ENCODE results near the gene MRPS21. TPM values are rescaled to one million over a fixed set of nuclear protein-coding genes. Genes with fewer than 3 reads are reported as not detected.
"Not testable (repeated sequence)": the region's sequence is repeated elsewhere in the genome, so short reads cannot be mapped to it uniquely, and the experiment has no call there.

Gene MRPS21
- total and polyA plus RNA-seq, 4 donors: 51.6 to 111 (median 92.4) TPM

GRCh38 chr1:150302338-150302737 lies 8.7 kb downstream of the MRPS21 start:
- H3K9me3 ChIP-seq (ENCODE audit: control insufficient read depth, insufficient read depth, low read length): no peaks in the 10 kb centered on the region
- no peaks in the 10 kb centered on the region for H3K27me3 ChIP-seq (ENCODE audit: control insufficient read depth, insufficient read depth, low read length)
- no peak overlapping the region for H3K27ac ChIP-seq (ENCODE audit: low read depth, low read length)
- 76% methylated on average over 4 of the region's 6 CpGs for WGBS (ENCODE audit: insufficient coverage)
- peak in 1 of 6 donors; percentile 12 for DNase-seq (ENCODE audit: low read depth in 4 of 6, low spot score in 6 of 6)
- H3K4me1 ChIP-seq (ENCODE audit: control insufficient read depth, insufficient read depth, low read length): no peaks in the 10 kb centered on the region
- peaks cover 40% of the 10 kb centered on the region for H3K36me3 ChIP-seq (ENCODE audit: control insufficient read depth, insufficient read depth, low read length)
- no peak overlapping the region for H3K4me3 ChIP-seq (ENCODE audit: low read depth, low read length)

GRCh38 chr1:150302902-150303301 lies 9.2 kb downstream of the MRPS21 start:
- Histone ChIP-seq H3K36me3 (ENCODE audit: control insufficient read depth, insufficient read depth, low read length) (peaks cover 43% of the 10 kb centered on the region), H3K4me3 (ENCODE audit: low read depth, low read length) (no peak overlapping the region), H3K27me3 (ENCODE audit: control insufficient read depth, insufficient read depth, low read length) (no peaks in the 10 kb centered on the region), H3K27ac (ENCODE audit: low read depth, low read length) (no peak overlapping the region), H3K4me1 (ENCODE audit: control insufficient read depth, insufficient read depth, low read length) (no peaks in the 10 kb centered on the region), H3K9me3 (ENCODE audit: control insufficient read depth, insufficient read depth, low read length) (no peaks in the 10 kb centered on the region)
- DNase-seq (ENCODE audit: low read depth in 4 of 6, low spot score in 6 of 6): no peak
- 100% methylated on average over 2 of the region's 2 CpGs for WGBS (ENCODE audit: insufficient coverage)

- peaks cover 25% of the 10 kb centered on the region for H3K36me3 ChIP-seq (ENCODE audit: control insufficient read depth, insufficient read depth, low read length)
- not testable (repeated sequence) for H3K9me3 ChIP-seq (ENCODE audit: control insufficient read depth, insufficient read depth, low read length); H3K4me3 ChIP-seq (ENCODE audit: low read depth, low read length); H3K27ac ChIP-seq (ENCODE audit: low read depth, low read length); H3K27me3 ChIP-seq (ENCODE audit: control insufficient read depth, insufficient read depth, low read length); DNase-seq (ENCODE audit: low read depth in 4 of 6, low spot score in 6 of 6); H3K4me1 ChIP-seq (ENCODE audit: control insufficient read depth, insufficient read depth, low read length)
- no CpG with 5 or more reads among the region's 9 CpGs for WGBS (ENCODE audit: insufficient coverage)
These were observed 14.9 kb downstream of the MRPS21 start for GRCh38 chr1:150308585-150308984.

GRCh38 chr1:150309758-150310508 lies 16.3 kb downstream of the MRPS21 start:
- H3K36me3 ChIP-seq (ENCODE audit: control insufficient read depth, insufficient read depth, low read length): peaks cover 20% of the 10 kb centered on the region
- H3K9me3 ChIP-seq (ENCODE audit: control insufficient read depth, insufficient read depth, low read length): no peaks in the 10 kb centered on the region
- DNase-seq (ENCODE audit: low read depth in 4 of 6, low spot score in 6 of 6): peak in 2 of 6 donors; percentile 7 to 42
- WGBS (ENCODE audit: insufficient coverage): 41% methylated on average over 6 of the region's 10 CpGs
- H3K27me3 ChIP-seq (ENCODE audit: control insufficient read depth, insufficient read depth, low read length): no peaks in the 10 kb centered on the region
- H3K4me1 ChIP-seq (ENCODE audit: control insufficient read depth, insufficient read depth, low read length): no peaks in the 10 kb centered on the region
- H3K27ac ChIP-seq (ENCODE audit: low read depth, low read length): no peak overlapping the region
- H3K4me3 ChIP-seq (ENCODE audit: low read depth, low read length): no peak overlapping the region

GRCh38 chr1:150311762-150312161 lies 18.1 kb downstream of the MRPS21 start:
- DNase-seq (ENCODE audit: low read depth in 4 of 6, low spot score in 6 of 6): no peak
- H3K4me3 ChIP-seq (ENCODE audit: low read depth, low read length): no peak overlapping the region
- no peaks in the 10 kb centered on the region for H3K9me3 ChIP-seq (ENCODE audit: control insufficient read depth, insufficient read depth, low read length)
- H3K36me3 ChIP-seq (ENCODE audit: control insufficient read depth, insufficient read depth, low read length): peaks cover 15% of the 10 kb centered on the region
- H3K4me1 ChIP-seq (ENCODE audit: control insufficient read depth, insufficient read depth, low read length): no peaks in the 10 kb centered on the region
- H3K27ac ChIP-seq (ENCODE audit: low read depth, low read length): no peak overlapping the region
- 83% methylated on average over 1 of the region's 2 CpGs for WGBS (ENCODE audit: insufficient coverage)
- H3K27me3 ChIP-seq (ENCODE audit: control insufficient read depth, insufficient read depth, low read length): no peaks in the 10 kb centered on the region

GRCh38 chr1:150314691-150315090 lies 21.0 kb downstream of the MRPS21 start:
- no CpG with 5 or more reads among the region's 4 CpGs for WGBS (ENCODE audit: insufficient coverage)
- not testable (repeated sequence) for H3K4me3 ChIP-seq (ENCODE audit: low read depth, low read length); H3K9me3 ChIP-seq (ENCODE audit: control insufficient read depth, insufficient read depth, low read length); H3K36me3 ChIP-seq (ENCODE audit: control insufficient read depth, insufficient read depth, low read length); DNase-seq (ENCODE audit: low read depth in 4 of 6, low spot score in 6 of 6); H3K4me1 ChIP-seq (ENCODE audit: control insufficient read depth, insufficient read depth, low read length); H3K27me3 ChIP-seq (ENCODE audit: control insufficient read depth, insufficient read depth, low read length); H3K27ac ChIP-seq (ENCODE audit: low read depth, low read length)

- no peak for DNase-seq (ENCODE audit: low read depth in 4 of 6, low spot score in 6 of 6)
- no peaks in the 10 kb centered on the region for H3K27me3 ChIP-seq (ENCODE audit: control insufficient read depth, insufficient read depth, low read length)
- WGBS (ENCODE audit: insufficient coverage): 88% methylated on average over 8 of the region's 8 CpGs
- peaks cover 5% of the 10 kb centered on the region for H3K36me3 ChIP-seq (ENCODE audit: control insufficient read depth, insufficient read depth, low read length)
- H3K4me3 ChIP-seq (ENCODE audit: low read depth, low read length): peak overlapping the region; percentile 99
- H3K27ac ChIP-seq (ENCODE audit: low read depth, low read length): peak overlapping the region; percentile 86
- H3K4me1 ChIP-seq (ENCODE audit: control insufficient read depth, insufficient read depth, low read length): peaks cover 5% of the 10 kb centered on the region
- no peaks in the 10 kb centered on the region for H3K9me3 ChIP-seq (ENCODE audit: control insufficient read depth, insufficient read depth, low read length)
These were observed 27.0 kb downstream of the MRPS21 start for GRCh38 chr1:150320667-150320978.

GRCh38 chr1:150321826-150322166 lies 28.1 kb downstream of the MRPS21 start:
- DNase-seq (ENCODE audit: low read depth in 4 of 6, low spot score in 6 of 6): no peak
- peaks cover 6% of the 10 kb centered on the region for H3K36me3 ChIP-seq (ENCODE audit: control insufficient read depth, insufficient read depth, low read length)
- H3K27ac ChIP-seq (ENCODE audit: low read depth, low read length): peak overlapping the region; percentile 86
- peak overlapping the region; percentile 99 for H3K4me3 ChIP-seq (ENCODE audit: low read depth, low read length)
- H3K4me1 ChIP-seq (ENCODE audit: control insufficient read depth, insufficient read depth, low read length): peaks cover 5% of the 10 kb centered on the region
- WGBS (ENCODE audit: insufficient coverage): 0% methylated on average over 1 of the region's 9 CpGs
- H3K9me3 ChIP-seq (ENCODE audit: control insufficient read depth, insufficient read depth, low read length): no peaks in the 10 kb centered on the region
- no peaks in the 10 kb centered on the region for H3K27me3 ChIP-seq (ENCODE audit: control insufficient read depth, insufficient read depth, low read length)

- no peaks in the 10 kb centered on the region for H3K9me3 ChIP-seq (ENCODE audit: control insufficient read depth, insufficient read depth, low read length)
- DNase-seq (ENCODE audit: low read depth in 4 of 6, low spot score in 6 of 6): no peak
- H3K27me3 ChIP-seq (ENCODE audit: control insufficient read depth, insufficient read depth, low read length): no peaks in the 10 kb centered on the region
- no peak overlapping the region for H3K27ac ChIP-seq (ENCODE audit: low read depth, low read length)
- WGBS (ENCODE audit: insufficient coverage): no CpG with 5 or more reads among the region's 3 CpGs
- peaks cover 10% of the 10 kb centered on the region for H3K36me3 ChIP-seq (ENCODE audit: control insufficient read depth, insufficient read depth, low read length)
- H3K4me1 ChIP-seq (ENCODE audit: control insufficient read depth, insufficient read depth, low read length): peaks cover 5% of the 10 kb centered on the region
- peak overlapping the region; percentile 99 for H3K4me3 ChIP-seq (ENCODE audit: low read depth, low read length)
These were observed 28.6 kb downstream of the MRPS21 start for GRCh38 chr1:150322310-150322709.

GRCh38 chr1:150332651-150333290 lies 39.1 kb downstream of the MRPS21 start:
- DNase-seq (ENCODE audit: low read depth in 4 of 6, low spot score in 6 of 6): peak in 1 of 6 donors; percentile 26
- Histone ChIP-seq H3K27me3 (ENCODE audit: control insufficient read depth, insufficient read depth, low read length) (no peaks in the 10 kb centered on the region), H3K36me3 (ENCODE audit: control insufficient read depth, insufficient read depth, low read length) (peaks cover 72% of the 10 kb centered on the region), H3K4me3 (ENCODE audit: low read depth, low read length) (no peak overlapping the region), H3K9me3 (ENCODE audit: control insufficient read depth, insufficient read depth, low read length) (no peaks in the 10 kb centered on the region), H3K27ac (ENCODE audit: low read depth, low read length) (no peak overlapping the region), H3K4me1 (ENCODE audit: control insufficient read depth, insufficient read depth, low read length) (no peaks in the 10 kb centered on the region)
- WGBS (ENCODE audit: insufficient coverage): 81% methylated on average over 3 of the region's 7 CpGs
